ENCODE data around the gene PDSS2. TPM values are rescaled to one million over a fixed set of nuclear protein-coding genes. Genes with fewer than 3 reads are reported as not detected.

Gene PDSS2
- polyA plus RNA-seq, 3 donors, result 10.1 to 13.9 (median 13.3) TPM

DNA sequence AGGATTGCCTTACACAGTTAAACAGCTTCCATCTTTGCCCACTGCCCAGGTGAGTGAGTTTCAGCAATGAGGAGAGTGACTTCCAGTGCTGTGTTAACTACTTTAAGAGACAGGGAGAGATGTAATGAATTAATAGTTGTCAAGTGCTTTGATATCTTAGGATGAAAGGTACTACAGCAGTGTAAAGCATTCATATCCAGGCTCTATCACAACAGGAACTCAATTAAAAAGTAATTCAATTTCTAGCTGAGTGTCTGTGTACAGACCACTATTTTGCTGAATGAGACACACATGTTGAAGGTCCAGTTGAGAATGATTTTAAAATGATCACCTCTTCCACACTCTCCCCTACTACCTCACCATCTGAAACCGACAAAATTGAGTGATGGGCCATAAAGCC lies 273.3 kb downstream of the PDSS2 start:
- Mint-ChIP-seq H3K4me1 (no peaks in the 10 kb centered on the region), H3K27ac (no peak overlapping the region), H3K27me3 (ENCODE audit: low read depth in 3 of 3) (peaks cover 0 to 1% (median 0%) of the 10 kb centered on the region in 3 donors), H3K4me3 (no peak overlapping the region), H3K36me3 (peaks cover 16 to 20% of the 10 kb centered on the region in 2 donors), H3K9me3 (peaks cover 0 to 2% (median 0%) of the 10 kb centered on the region in 7 donors)
- no peaks in the 10 kb centered on the region for H3K4me1 ChIP-seq (ENCODE audit: control insufficient read depth in 1 of 2, insufficient read depth in 2 of 2, low read length in 2 of 2)
- no peaks in the 10 kb centered on the region for H3K9me3 ChIP-seq (replicated peaks in 1 of 2; ENCODE audit: control insufficient read depth in 1 of 2, insufficient read depth in 1 of 2, low read length in 2 of 2)
- intact Hi-C loops (cut with micrococcal nuclease), result no loop called here
- no peak overlapping the region for H3K9ac ChIP-seq (ENCODE audit: insufficient read depth, low read length, poor library complexity, severe bottlenecking)
- H3K79me2 ChIP-seq (ENCODE audit: insufficient read depth, low read length), result no peaks in the 10 kb centered on the region
- H2AFZ ChIP-seq (ENCODE audit: insufficient read depth, low read depth, low read length, poor library complexity, severe bottlenecking), result no peak overlapping the region
- H3K27me3 ChIP-seq (ENCODE audit: control insufficient read depth in 2 of 2, insufficient read depth in 2 of 2, low read length in 2 of 2), result no peaks in the 10 kb centered on the region
- H4K20me1 ChIP-seq (ENCODE audit: insufficient read depth, low read length), result no peaks in the 10 kb centered on the region
- no peak overlapping the region for H3K27ac ChIP-seq (ENCODE audit: low read depth in 1 of 2, low read length in 2 of 2)
- no peak for DNase-seq
- peaks cover 0 to 2% of the 10 kb centered on the region in 2 donors for H3K36me3 ChIP-seq (replicated peaks in 1 of 2; ENCODE audit: control insufficient read depth in 1 of 2, insufficient read depth in 2 of 2, low read length in 2 of 2)
- H3K4me2 ChIP-seq (replicated peaks; ENCODE audit: extremely low read depth, low read length, poor library complexity, severe bottlenecking), result no peak overlapping the region
- no peak overlapping the region for H3K4me3 ChIP-seq (replicated peaks in 1 of 3; ENCODE audit: low read depth in 2 of 3, low read length in 3 of 3)
- TF ChIP-seq, protein P1, sequence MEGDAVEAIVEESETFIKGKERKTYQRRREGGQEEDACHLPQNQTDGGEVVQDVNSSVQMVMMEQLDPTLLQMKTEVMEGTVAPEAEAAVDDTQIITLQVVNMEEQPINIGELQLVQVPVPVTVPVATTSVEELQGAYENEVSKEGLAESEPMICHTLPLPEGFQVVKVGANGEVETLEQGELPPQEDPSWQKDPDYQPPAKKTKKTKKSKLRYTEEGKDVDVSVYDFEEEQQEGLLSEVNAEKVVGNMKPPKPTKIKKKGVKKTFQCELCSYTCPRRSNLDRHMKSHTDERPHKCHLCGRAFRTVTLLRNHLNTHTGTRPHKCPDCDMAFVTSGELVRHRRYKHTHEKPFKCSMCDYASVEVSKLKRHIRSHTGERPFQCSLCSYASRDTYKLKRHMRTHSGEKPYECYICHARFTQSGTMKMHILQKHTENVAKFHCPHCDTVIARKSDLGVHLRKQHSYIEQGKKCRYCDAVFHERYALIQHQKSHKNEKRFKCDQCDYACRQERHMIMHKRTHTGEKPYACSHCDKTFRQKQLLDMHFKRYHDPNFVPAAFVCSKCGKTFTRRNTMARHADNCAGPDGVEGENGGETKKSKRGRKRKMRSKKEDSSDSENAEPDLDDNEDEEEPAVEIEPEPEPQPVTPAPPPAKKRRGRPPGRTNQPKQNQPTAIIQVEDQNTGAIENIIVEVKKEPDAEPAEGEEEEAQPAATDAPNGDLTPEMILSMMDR (IDR thresholded peaks at IDR 0.05), result no peak
- no CpG with 5 or more reads among the region's 1 CpG for WGBS (ENCODE audit: insufficient coverage)

DNA sequence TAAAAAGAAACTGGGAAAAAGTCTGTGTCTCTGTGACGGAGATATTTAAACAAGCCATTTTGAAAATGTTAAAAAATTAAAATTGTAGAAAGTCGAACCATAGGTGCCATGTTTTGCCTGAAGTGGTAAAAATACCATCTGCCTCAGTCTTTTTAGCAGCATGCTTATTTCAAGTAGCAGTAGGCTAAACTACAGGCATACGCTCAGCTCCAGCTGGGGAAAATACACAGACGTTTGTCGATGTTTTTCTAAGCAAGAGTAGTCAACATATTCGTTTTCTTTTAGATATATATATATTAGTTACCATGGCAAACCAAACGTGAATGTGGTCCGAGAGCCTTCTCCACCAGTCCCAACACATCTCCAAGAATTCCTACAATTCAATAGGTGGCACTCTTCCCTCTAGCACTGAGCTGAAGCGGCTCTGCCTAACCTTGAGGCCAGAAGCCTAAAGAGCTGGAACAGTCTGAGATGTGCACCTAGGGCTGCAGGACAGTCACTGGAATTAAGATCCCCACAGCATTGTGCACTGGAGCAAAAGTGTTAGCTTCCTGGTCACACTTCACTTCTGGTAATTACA lies 273.9 kb downstream of the PDSS2 start:
- H3K4me1 ChIP-seq (ENCODE audit: control insufficient read depth in 1 of 2, insufficient read depth in 2 of 2, low read length in 2 of 2), result no peaks in the 10 kb centered on the region
- no peaks in the 10 kb centered on the region for H3K79me2 ChIP-seq (ENCODE audit: insufficient read depth, low read length)
- H3K36me3 Mint-ChIP-seq, result peaks cover 15 to 20% of the 10 kb centered on the region in 2 donors
- H3K9me3 Mint-ChIP-seq, result peaks cover 0 to 2% (median 0%) of the 10 kb centered on the region in 7 donors
- H3K36me3 ChIP-seq (replicated peaks in 1 of 2; ENCODE audit: control insufficient read depth in 1 of 2, insufficient read depth in 2 of 2, low read length in 2 of 2), result peaks cover 0 to 2% of the 10 kb centered on the region in 2 donors
- no peak overlapping the region for H3K4me3 Mint-ChIP-seq
- intact Hi-C loops (cut with micrococcal nuclease), result no loop called here
- no peaks in the 10 kb centered on the region for H4K20me1 ChIP-seq (ENCODE audit: insufficient read depth, low read length)
- H3K27me3 ChIP-seq (ENCODE audit: control insufficient read depth in 2 of 2, insufficient read depth in 2 of 2, low read length in 2 of 2), result no peaks in the 10 kb centered on the region
- H3K27me3 Mint-ChIP-seq (ENCODE audit: low read depth in 3 of 3), result peaks cover 0 to 1% (median 0%) of the 10 kb centered on the region in 3 donors
- H3K4me3 ChIP-seq (replicated peaks in 1 of 3; ENCODE audit: low read depth in 2 of 3, low read length in 3 of 3), result no peak overlapping the region
- H3K27ac ChIP-seq (ENCODE audit: low read depth in 1 of 2, low read length in 2 of 2), result no peak overlapping the region
- DNase-seq, result no peak
- 97% methylated on average over 4 of the region's 9 CpGs for WGBS (ENCODE audit: insufficient coverage)
- no peak overlapping the region for H3K4me2 ChIP-seq (replicated peaks; ENCODE audit: extremely low read depth, low read length, poor library complexity, severe bottlenecking)
- no peak overlapping the region for H3K27ac Mint-ChIP-seq
- H2AFZ ChIP-seq (ENCODE audit: insufficient read depth, low read depth, low read length, poor library complexity, severe bottlenecking), result no peak overlapping the region
- H3K9ac ChIP-seq (ENCODE audit: insufficient read depth, low read length, poor library complexity, severe bottlenecking), result no peak overlapping the region
- TF ChIP-seq, protein P1 (IDR thresholded peaks at IDR 0.05), result no peak
- H3K4me1 Mint-ChIP-seq, result no peaks in the 10 kb centered on the region
- H3K9me3 ChIP-seq (replicated peaks in 1 of 2; ENCODE audit: control insufficient read depth in 1 of 2, insufficient read depth in 1 of 2, low read length in 2 of 2), result no peaks in the 10 kb centered on the region
